Measurements from ENCODE around the gene IREB2.
"Not testable (repeated sequence)": the region's sequence is repeated elsewhere in the genome, so short reads cannot be mapped to it uniquely, and the experiment has no call there.

IREB2 gene

DNA sequence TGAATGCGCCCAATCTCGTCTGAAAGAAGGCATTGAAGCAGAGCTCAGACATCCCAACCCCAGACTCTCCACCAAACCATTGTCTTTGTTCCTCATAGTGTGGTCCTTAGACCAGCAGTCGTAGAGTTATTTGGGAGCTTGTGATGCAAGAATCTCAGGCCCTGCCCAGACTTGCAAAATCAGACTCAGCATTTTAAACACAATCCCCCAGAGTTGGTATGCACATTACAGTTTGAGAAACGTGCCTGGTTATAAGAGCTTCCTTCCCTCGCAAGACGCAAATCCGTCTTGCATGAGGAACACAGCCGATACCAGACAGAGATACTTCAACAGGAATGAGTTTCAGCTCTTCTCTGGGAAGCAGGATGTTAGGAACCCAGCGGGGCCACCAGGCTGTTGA, 38.9 kb upstream of the IREB2 start:
- no peak overlapping the region for H3K4me3 ChIP-seq (ENCODE audit: low read length)
- H3K27me3 ChIP-seq (ENCODE audit: low read depth, low read length): 0 out of 2 replicates have a peak, but pooled peaks cover 2% of the 10 kb centered on the region
- no peaks in the 10 kb centered on the region for H3K9me3 ChIP-seq (ENCODE audit: insufficient read depth, low read length)
- H3K79me2 ChIP-seq (ENCODE audit: low read length): no peaks in the 10 kb centered on the region
- H3K36me3 ChIP-seq (replicated peaks; ENCODE audit: low read depth, low read length): no peaks in the 10 kb centered on the region
- no peak overlapping the region for H3K27ac ChIP-seq (ENCODE audit: low read length)
- H4K20me1 ChIP-seq (ENCODE audit: insufficient read depth, low read length): no peaks in the 10 kb centered on the region
- no peak overlapping the region for H3K9ac ChIP-seq (ENCODE audit: low read length)
- no peaks in the 10 kb centered on the region for H3K4me1 ChIP-seq (ENCODE audit: low read length)
- TF ChIP-seq, protein P1, sequence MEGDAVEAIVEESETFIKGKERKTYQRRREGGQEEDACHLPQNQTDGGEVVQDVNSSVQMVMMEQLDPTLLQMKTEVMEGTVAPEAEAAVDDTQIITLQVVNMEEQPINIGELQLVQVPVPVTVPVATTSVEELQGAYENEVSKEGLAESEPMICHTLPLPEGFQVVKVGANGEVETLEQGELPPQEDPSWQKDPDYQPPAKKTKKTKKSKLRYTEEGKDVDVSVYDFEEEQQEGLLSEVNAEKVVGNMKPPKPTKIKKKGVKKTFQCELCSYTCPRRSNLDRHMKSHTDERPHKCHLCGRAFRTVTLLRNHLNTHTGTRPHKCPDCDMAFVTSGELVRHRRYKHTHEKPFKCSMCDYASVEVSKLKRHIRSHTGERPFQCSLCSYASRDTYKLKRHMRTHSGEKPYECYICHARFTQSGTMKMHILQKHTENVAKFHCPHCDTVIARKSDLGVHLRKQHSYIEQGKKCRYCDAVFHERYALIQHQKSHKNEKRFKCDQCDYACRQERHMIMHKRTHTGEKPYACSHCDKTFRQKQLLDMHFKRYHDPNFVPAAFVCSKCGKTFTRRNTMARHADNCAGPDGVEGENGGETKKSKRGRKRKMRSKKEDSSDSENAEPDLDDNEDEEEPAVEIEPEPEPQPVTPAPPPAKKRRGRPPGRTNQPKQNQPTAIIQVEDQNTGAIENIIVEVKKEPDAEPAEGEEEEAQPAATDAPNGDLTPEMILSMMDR (IDR thresholded peaks at IDR 0.05; ENCODE audit: low read depth, low read length): no peak
- no peak for TF ChIP-seq EZH2phosphoT487 (IDR thresholded peaks at IDR 0.05; ENCODE audit: low read depth)
- H2AFZ ChIP-seq (ENCODE audit: low read depth, low read length): no peak overlapping the region; the same call in 1 of the 2 replicates
- H3K4me2 ChIP-seq (ENCODE audit: low read length): no peak overlapping the region

DNA sequence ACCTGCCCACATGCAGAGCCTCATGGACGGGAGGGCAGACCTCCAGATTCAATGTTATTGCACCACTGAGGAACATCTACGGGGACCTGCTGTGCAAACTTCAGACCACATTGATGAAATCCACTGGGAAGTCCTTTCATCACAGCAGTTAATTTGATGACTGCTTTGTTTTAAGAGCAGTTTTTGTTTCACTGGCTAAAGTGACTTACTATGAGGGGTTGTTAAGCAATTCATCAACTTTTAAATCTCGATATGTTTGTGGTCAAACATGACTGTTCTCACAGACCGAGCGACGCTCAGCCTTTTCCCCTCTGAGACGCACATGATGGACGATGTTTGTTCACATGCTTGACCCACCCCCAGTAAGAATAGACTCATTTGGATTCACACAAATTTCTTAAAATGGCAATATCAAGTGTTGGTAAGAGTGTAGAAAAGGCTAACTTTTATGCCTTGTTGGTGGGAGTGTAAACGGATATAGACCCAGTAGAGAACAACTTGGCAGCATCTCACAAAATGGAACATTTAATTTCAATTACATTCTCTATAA, 35.9 kb upstream of the IREB2 start:
- H3K27me3 ChIP-seq (ENCODE audit: low read depth, low read length): 0 out of 2 replicates have a peak, but pooled peaks cover 2% of the 10 kb centered on the region
- no peak for TF ChIP-seq EZH2phosphoT487 (IDR thresholded peaks at IDR 0.05; ENCODE audit: low read depth)
- TF ChIP-seq, protein P1 (IDR thresholded peaks at IDR 0.05; ENCODE audit: low read depth, low read length): no peak

DNA sequence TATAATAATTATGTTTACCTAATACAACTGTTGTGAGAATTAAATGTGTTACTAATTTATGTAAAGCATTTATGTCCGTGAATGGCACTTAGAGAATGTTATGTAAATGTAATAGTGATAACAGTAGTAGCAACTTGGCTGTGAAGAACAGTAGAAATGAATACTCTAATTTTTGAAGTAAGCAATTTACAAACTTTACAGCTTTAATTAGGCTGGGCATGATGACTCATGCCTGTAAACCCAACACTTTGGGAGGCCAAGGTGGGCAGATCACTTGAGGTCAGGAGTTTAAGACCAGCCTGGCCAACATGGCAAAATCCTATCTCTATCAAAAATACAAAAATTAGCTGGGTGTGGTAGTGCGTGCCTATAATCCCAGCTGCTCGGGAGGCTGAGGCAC, 33.9 kb upstream of the IREB2 start:
- no peaks in the 10 kb centered on the region for H4K20me1 ChIP-seq (ENCODE audit: insufficient read depth, low read length)
- H3K27me3 ChIP-seq (ENCODE audit: low read depth, low read length): 0 out of 2 replicates have a peak, but pooled peaks cover 2% of the 10 kb centered on the region
- no peak overlapping the region for H3K9ac ChIP-seq (ENCODE audit: low read length)
- no peak overlapping the region for H3K4me2 ChIP-seq (ENCODE audit: low read length)
- H3K27ac ChIP-seq (ENCODE audit: low read length): no peak overlapping the region
- H3K9me3 ChIP-seq (ENCODE audit: insufficient read depth, low read length): no peaks in the 10 kb centered on the region
- no peaks in the 10 kb centered on the region for H3K4me1 ChIP-seq (ENCODE audit: low read length)
- TF ChIP-seq, protein P1 (IDR thresholded peaks at IDR 0.05; ENCODE audit: low read depth, low read length): no peak
- TF ChIP-seq EZH2phosphoT487 (IDR thresholded peaks at IDR 0.05; ENCODE audit: low read depth): no peak
- no peaks in the 10 kb centered on the region for H3K36me3 ChIP-seq (replicated peaks; ENCODE audit: low read depth, low read length)
- no peaks in the 10 kb centered on the region for H3K79me2 ChIP-seq (ENCODE audit: low read length)
- no peak overlapping the region for H3K4me3 ChIP-seq (ENCODE audit: low read length)
- H2AFZ ChIP-seq (ENCODE audit: low read depth, low read length): no peak overlapping the region

More for the DNA sequence above, 35.9 kb upstream of the IREB2 start:
- Histone ChIP-seq H3K9me3 (ENCODE audit: insufficient read depth, low read length) (no peaks in the 10 kb centered on the region), H3K9ac (ENCODE audit: low read length) (no peak overlapping the region), H3K4me1 (ENCODE audit: low read length) (no peaks in the 10 kb centered on the region), H3K36me3 (replicated peaks; ENCODE audit: low read depth, low read length) (no peaks in the 10 kb centered on the region), H3K79me2 (ENCODE audit: low read length) (no peaks in the 10 kb centered on the region), H3K4me3 (ENCODE audit: low read length) (no peak overlapping the region), H4K20me1 (ENCODE audit: insufficient read depth, low read length) (no peaks in the 10 kb centered on the region), H2AFZ (ENCODE audit: low read depth, low read length) (no peak overlapping the region), H3K27ac (ENCODE audit: low read length) (no peak overlapping the region), H3K4me2 (ENCODE audit: low read length) (no peak overlapping the region)

DNA sequence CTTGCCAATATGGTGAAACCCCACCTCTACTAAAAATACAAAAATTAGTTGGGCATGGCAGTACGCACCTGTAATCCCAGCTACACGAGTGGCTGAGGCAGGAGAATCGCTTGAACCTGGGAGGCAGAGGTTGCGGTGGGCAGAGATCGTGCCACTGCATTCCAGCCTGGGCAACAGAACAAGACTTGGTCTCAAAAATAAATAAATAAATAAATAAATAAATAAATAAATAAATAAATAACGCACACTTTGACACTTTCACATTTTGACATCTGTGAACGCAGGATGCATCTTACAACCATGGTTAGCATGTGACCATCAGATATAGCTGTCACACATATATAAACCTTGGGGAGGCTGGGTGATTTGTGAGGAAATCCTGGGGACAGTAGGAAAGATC, 33.2 kb upstream of the IREB2 start:
- not testable (repeated sequence) for H2AFZ ChIP-seq (ENCODE audit: low read depth, low read length); H3K9ac ChIP-seq (ENCODE audit: low read length); H3K4me3 ChIP-seq (ENCODE audit: low read length); H3K79me2 ChIP-seq (ENCODE audit: low read length); H3K27me3 ChIP-seq (ENCODE audit: low read depth, low read length); H3K27ac ChIP-seq (ENCODE audit: low read length); H3K4me1 ChIP-seq (ENCODE audit: low read length); H3K36me3 ChIP-seq (replicated peaks; ENCODE audit: low read depth, low read length); H3K4me2 ChIP-seq (ENCODE audit: low read length); H4K20me1 ChIP-seq (ENCODE audit: insufficient read depth, low read length); H3K9me3 ChIP-seq (ENCODE audit: insufficient read depth, low read length)
